Hepatocyte (in vitro differentiated cells): Measurements from ENCODE around the gene EVC2. TPM values are rescaled to one million over a fixed set of nuclear protein-coding genes. Genes with fewer than 3 reads are reported as not detected.

ENCODE experiments used
- DNase-seq: peaks from one replicate; pipeline ENCODE4 v3.0.0-alpha.2; 2016; ENCODE audit warnings: low spot score
- H2AFZ ChIP-seq: fragments of 200-600 bp; sonication (generic); 2 replicates; pipeline ENCODE4 v1.6.0; 2016; ENCODE audit warnings: antibody characterized with exemption, mild to moderate bottlenecking
- H3K27ac ChIP-seq: fragments of 200-600 bp; sonication (generic); 2 replicates; pipeline ENCODE4 v1.5.1; 2016; ENCODE audit warnings: mild to moderate bottlenecking
- H3K27me3 ChIP-seq: fragments of 200-600 bp; sonication (generic); 2 replicates; pipeline ENCODE4 v1.6.1; 2016
- H3K36me3 ChIP-seq: fragments of 200-600 bp; sonication (generic); replicated peaks from 2 replicates; pipeline ENCODE4 v1.5.1; 2016; ENCODE audit warnings: low read depth; ENCODE audit not compliant: insufficient read depth
- H3K4me1 ChIP-seq: fragments of 200-600 bp; sonication (generic); 2 replicates; pipeline ENCODE4 v1.5.1; 2016; ENCODE audit warnings: mild to moderate bottlenecking, moderate library complexity; ENCODE audit not compliant: insufficient read depth
- H3K4me2 ChIP-seq: fragments of 200-600 bp; sonication (generic); 2 replicates; pipeline ENCODE4 v1.6.0; 2016
- H3K4me3 ChIP-seq: fragments of 200-600 bp; sonication (generic); 2 replicates; pipeline ENCODE4 v1.5.1; 2016; ENCODE audit warnings: mild to moderate bottlenecking
- H3K79me2 ChIP-seq: fragments of 200-600 bp; sonication (generic); 2 replicates; pipeline ENCODE4 v1.6.0; 2017; ENCODE audit warnings: mild to moderate bottlenecking
- H3K9me2 ChIP-seq: fragments of 200-600 bp; sonication (generic); replicated peaks from 2 replicates; pipeline ENCODE4 v1.6.0; 2017; ENCODE audit warnings: mild to moderate bottlenecking; ENCODE audit not compliant: insufficient read depth
- H3K9me3 ChIP-seq: fragments of 200-600 bp; sonication (generic); 2 replicates; pipeline ENCODE4 v1.5.1; 2016; ENCODE audit warnings: low read depth, mild to moderate bottlenecking
- H4K20me1 ChIP-seq: fragments of 200-600 bp; sonication (generic); 2 replicates; pipeline ENCODE4 v1.6.0; 2016; ENCODE audit warnings: mild to moderate bottlenecking; ENCODE audit not compliant: insufficient read depth, poor library complexity, severe bottlenecking
- EZH2 ChIP-seq: fragments of 200-600 bp; sonication (generic); IDR thresholded peaks from 2 replicates; pipeline ENCODE4 v1.6.1; 2016; ENCODE audit warnings: antibody characterized with exemption, mild to moderate bottlenecking, borderline replicate concordance
- EZH2phosphoT487 ChIP-seq: fragments of 200-600 bp; sonication (generic); IDR thresholded peaks from one replicate; pipeline ENCODE4 v1.6.1; 2018; ENCODE audit warnings: antibody characterized with exemption, mild to moderate bottlenecking, low read depth, moderate library complexity; ENCODE audit not compliant: unreplicated experiment, severe bottlenecking
- WGBS: methylation state at CpG from one replicate; pipeline ENCODE4 v1.1.6; 2016; ENCODE audit warnings: low lambda C conversion rate; ENCODE audit errors: missing lambda C conversion rate; 5-methylcytosine and 5-hydroxymethylcytosine counted together
- polyA plus RNA-seq: library from polyadenylated mRNA; unstranded; fragments of >200 nt; fragmentation: Nextera tagmentation; extraction: Ambion mirVana; gene quantifications from 2 replicates; pipeline ENCODE4 v1.2.1, GENCODE V29; 2016
- total RNA-seq: library from RNA; depleted of rRNA; stranded (reverse); fragments of >200 nt; gene quantifications from 2 replicates; pipeline ENCODE4 v1.2.3, GENCODE V29; 2014
- TF ChIP-seq, protein P1 (sequence below): fragments of 200-600 bp; sonication (generic); IDR thresholded peaks from 2 replicates; pipeline ENCODE4 v1.5.1; 2016; ENCODE audit warnings: antibody characterized with exemption, mild to moderate bottlenecking; ENCODE audit not compliant: poor library complexity

The EVC2 gene
- total and polyA plus RNA-seq, 2 experiments from 2014 or later = 3.0 to 4.2 TPM

DNA sequence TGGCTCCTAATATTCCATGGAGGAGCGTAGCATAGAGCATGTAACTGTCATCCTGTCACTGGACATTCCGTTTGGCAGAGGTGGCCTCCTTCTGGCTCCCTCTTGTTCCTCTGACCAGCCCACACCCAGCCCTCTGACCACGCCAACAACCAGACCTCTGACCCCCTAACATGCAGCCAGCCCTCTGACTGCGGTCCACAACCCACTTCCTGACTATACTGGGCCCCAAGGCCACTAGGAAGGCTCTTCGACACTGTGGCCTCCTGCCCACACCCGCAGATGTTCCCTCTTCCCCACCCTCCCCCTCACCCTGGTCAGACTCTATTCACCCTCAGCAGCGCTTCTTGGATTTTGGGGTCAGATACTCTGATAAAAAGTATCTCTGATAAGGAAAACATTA, 141.4 kb downstream of the EVC2 start:
- no peak overlapping the region for H2AFZ ChIP-seq
- no peaks in the 10 kb centered on the region for H3K9me3 ChIP-seq
- 81% methylated on average over 7 of the region's 7 CpGs for WGBS
- H3K4me1 ChIP-seq = no peaks in the 10 kb centered on the region
- H3K4me2 ChIP-seq = no peak overlapping the region
- no peaks in the 10 kb centered on the region for H3K36me3 ChIP-seq
- TF ChIP-seq EZH2 (no peak), EZH2phosphoT487 (no peak)
- TF ChIP-seq, protein P1, sequence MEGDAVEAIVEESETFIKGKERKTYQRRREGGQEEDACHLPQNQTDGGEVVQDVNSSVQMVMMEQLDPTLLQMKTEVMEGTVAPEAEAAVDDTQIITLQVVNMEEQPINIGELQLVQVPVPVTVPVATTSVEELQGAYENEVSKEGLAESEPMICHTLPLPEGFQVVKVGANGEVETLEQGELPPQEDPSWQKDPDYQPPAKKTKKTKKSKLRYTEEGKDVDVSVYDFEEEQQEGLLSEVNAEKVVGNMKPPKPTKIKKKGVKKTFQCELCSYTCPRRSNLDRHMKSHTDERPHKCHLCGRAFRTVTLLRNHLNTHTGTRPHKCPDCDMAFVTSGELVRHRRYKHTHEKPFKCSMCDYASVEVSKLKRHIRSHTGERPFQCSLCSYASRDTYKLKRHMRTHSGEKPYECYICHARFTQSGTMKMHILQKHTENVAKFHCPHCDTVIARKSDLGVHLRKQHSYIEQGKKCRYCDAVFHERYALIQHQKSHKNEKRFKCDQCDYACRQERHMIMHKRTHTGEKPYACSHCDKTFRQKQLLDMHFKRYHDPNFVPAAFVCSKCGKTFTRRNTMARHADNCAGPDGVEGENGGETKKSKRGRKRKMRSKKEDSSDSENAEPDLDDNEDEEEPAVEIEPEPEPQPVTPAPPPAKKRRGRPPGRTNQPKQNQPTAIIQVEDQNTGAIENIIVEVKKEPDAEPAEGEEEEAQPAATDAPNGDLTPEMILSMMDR = no peak
- no peaks in the 10 kb centered on the region for H3K9me2 ChIP-seq
- no peak overlapping the region for H3K4me3 ChIP-seq
- no peak for DNase-seq
- H3K27me3 ChIP-seq = no peaks in the 10 kb centered on the region
- H4K20me1 ChIP-seq = no peaks in the 10 kb centered on the region
- no peaks in the 10 kb centered on the region for H3K79me2 ChIP-seq
- H3K27ac ChIP-seq = no peak overlapping the region

DNA sequence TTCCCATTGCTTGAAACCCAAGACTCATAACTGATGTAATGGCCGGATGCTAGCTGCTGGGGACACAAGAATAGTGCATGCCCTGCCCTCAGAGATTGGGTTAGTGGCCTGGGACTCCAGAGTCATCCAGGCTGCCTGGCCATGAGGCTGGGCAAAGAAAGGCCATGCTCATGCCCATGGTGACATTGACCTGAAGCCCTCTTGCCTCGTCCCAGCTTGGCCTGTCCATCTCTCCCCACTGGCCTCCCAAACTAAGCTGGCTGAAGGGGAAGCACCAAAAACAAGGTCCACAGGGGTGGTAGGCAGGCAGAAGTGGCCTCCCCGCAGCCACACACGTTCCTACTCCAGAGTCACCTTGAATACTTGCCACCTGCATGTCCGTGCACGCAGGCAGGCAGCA, 141.8 kb downstream of the EVC2 start:
- Histone ChIP-seq H3K4me1 (no peaks in the 10 kb centered on the region), H2AFZ (no peak overlapping the region), H3K4me2 (no peak overlapping the region), H3K27me3 (no peaks in the 10 kb centered on the region), H3K36me3 (no peaks in the 10 kb centered on the region), H3K27ac (no peak overlapping the region), H4K20me1 (no peaks in the 10 kb centered on the region), H3K79me2 (no peaks in the 10 kb centered on the region), H3K9me2 (no peaks in the 10 kb centered on the region), H3K4me3 (no peak overlapping the region), H3K9me3 (no peaks in the 10 kb centered on the region)
- DNase-seq = no peak
- TF ChIP-seq, protein P1 = no peak
- TF ChIP-seq EZH2 (no peak), EZH2phosphoT487 (no peak)
- whole genome bisulfite sequencing = 96% methylated on average over 6 of the region's 6 CpGs

DNA sequence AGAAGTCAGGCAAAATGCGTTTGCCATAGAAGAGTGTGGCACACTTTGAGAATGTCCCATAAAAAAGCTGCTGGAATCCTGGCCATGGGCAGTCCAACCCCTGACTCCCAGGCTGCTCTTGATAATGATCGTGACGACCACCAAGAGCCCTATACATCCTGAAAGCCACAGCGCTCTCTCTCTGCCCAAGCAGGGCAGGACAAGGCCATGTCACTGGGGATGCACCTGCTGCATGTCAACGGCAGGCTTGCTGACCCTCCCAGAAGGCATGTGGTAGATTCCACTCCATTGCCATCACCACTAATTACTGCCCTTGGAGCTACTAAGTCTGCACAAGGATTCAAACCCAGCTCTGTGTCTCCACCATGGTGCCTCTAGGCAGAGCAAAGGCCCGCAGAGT, 144.5 kb downstream of the EVC2 start:
- no peak for DNase-seq
- Histone ChIP-seq H3K27me3 (no peaks in the 10 kb centered on the region), H3K9me3 (no peaks in the 10 kb centered on the region), H3K79me2 (no peaks in the 10 kb centered on the region), H3K36me3 (no peaks in the 10 kb centered on the region), H4K20me1 (no peaks in the 10 kb centered on the region), H3K4me3 (no peak overlapping the region), H3K4me1 (no peaks in the 10 kb centered on the region), H3K27ac (no peak overlapping the region), H2AFZ (no peak overlapping the region), H3K9me2 (no peaks in the 10 kb centered on the region), H3K4me2 (no peak overlapping the region)
- 90% methylated on average over 6 of the region's 6 CpGs for WGBS
- TF ChIP-seq EZH2 = no peak
- TF ChIP-seq, protein P1 = no peak

DNA sequence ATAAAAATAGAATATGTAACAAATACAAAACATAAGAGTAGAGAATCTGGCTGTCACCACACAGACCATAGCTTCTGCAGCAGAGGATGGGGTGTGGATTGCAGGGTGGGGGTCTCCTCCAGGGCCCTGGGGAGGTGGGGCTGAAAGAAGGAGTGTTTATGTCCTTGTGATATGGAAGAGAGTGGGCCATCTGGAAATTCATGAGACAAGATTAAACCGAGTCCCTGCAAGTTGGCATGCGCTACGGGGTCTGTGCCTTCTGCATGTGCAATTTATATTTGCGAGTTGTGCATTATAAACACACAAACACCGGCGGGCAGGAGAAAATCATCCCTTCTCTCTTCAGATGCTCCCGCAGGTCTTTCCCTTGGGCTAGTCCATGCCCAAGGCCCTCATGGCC, 145.9 kb downstream of the EVC2 start:
- no peaks in the 10 kb centered on the region for H3K9me3 ChIP-seq
- DNase-seq = no peak
- no peak overlapping the region for H3K4me3 ChIP-seq
- TF ChIP-seq, protein P1 = no peak
- TF ChIP-seq EZH2phosphoT487 (no peak), EZH2 (no peak)
- H3K4me1 ChIP-seq = no peaks in the 10 kb centered on the region
- no peak overlapping the region for H2AFZ ChIP-seq
- H3K27me3 ChIP-seq = no peaks in the 10 kb centered on the region
- no peak overlapping the region for H3K27ac ChIP-seq
- no peaks in the 10 kb centered on the region for H3K9me2 ChIP-seq
- H3K4me2 ChIP-seq = no peak overlapping the region
- H3K36me3 ChIP-seq = no peaks in the 10 kb centered on the region
- no peaks in the 10 kb centered on the region for H3K79me2 ChIP-seq
- WGBS = 91% methylated on average over 7 of the region's 7 CpGs
- H4K20me1 ChIP-seq = no peaks in the 10 kb centered on the region
